Liver (tissue), 9 donors: ENCODE data around the gene SYNDIG1. TPM values are rescaled to one million over a fixed set of nuclear protein-coding genes. Genes with fewer than 3 reads are reported as not detected.

Source experiments
- DNase-seq: peaks from one replicate; pipeline ENCODE4 v3.0.0-alpha.2; 2017; ENCODE audit warnings: low spot score
- H3K27ac ChIP-seq, 2 donors: one replicate each; pipeline ENCODE4 v1.7.0; 2013; ENCODE audit warnings: inconsistent platforms in 2 of 2, low read length in 2 of 2, control low read depth in 1 of 2, low read depth in 1 of 2, mild to moderate bottlenecking in 1 of 2
- H3K27me3 ChIP-seq, 4 donors: one replicate each; pipeline versions ENCODE4 v1.6.1 to v1.7.0; 2013; ENCODE audit warnings: low read length in 3 of 4, inconsistent platforms in 1 of 4, mild to moderate bottlenecking in 1 of 4, moderate library complexity in 1 of 4; ENCODE audit not compliant: control insufficient read depth in 4 of 4, insufficient read depth in 4 of 4
- H3K36me3 ChIP-seq, 4 donors: one replicate each; pipeline versions ENCODE4 v1.6.1 to v1.7.0; 2013; ENCODE audit warnings: low read length in 3 of 4, mild to moderate bottlenecking in 3 of 4, low read depth in 1 of 4, moderate library complexity in 1 of 4; ENCODE audit not compliant: control insufficient read depth in 4 of 4, insufficient read depth in 3 of 4
- H3K4me1 ChIP-seq, 4 donors: one replicate each; pipeline versions ENCODE4 v1.6.1 to v1.7.0; 2013; ENCODE audit warnings: low read length in 3 of 4, mild to moderate bottlenecking in 3 of 4, moderate library complexity in 1 of 4; ENCODE audit not compliant: control insufficient read depth in 4 of 4, insufficient read depth in 4 of 4
- H3K4me3 ChIP-seq, 3 donors: one replicate each; pipeline versions ENCODE4 v1.6.1 to v1.7.0; 2013; ENCODE audit warnings: low read length in 3 of 3, control low read depth in 1 of 3, low read depth in 1 of 3, mild to moderate bottlenecking in 1 of 3
- H3K9ac ChIP-seq, 2 donors: one replicate each; pipeline ENCODE4 v1.7.0; 2013; ENCODE audit warnings: low read length in 2 of 2, mild to moderate bottlenecking in 2 of 2, moderate library complexity in 2 of 2, control low read depth in 1 of 2, low read depth in 1 of 2
- H3K9me3 ChIP-seq, 4 donors: one replicate each; pipeline versions ENCODE4 v1.6.1 to v1.7.0; 2013; ENCODE audit warnings: low read length in 3 of 4; ENCODE audit not compliant: control insufficient read depth in 4 of 4
- GABPA ChIP-seq, 2 donors: IDR thresholded peaks in 1 of 2; conservative IDR thresholded peaks in 1 of 2; 2 replicates each; pipeline ENCODE4 v1.6.1; 2016; ENCODE audit warnings: antibody characterized with exemption in 2 of 2, mild to moderate bottlenecking in 1 of 2, moderate library complexity in 1 of 2
- HNF4A ChIP-seq, 2 donors: conservative IDR thresholded peaks; 2 replicates each; pipeline ENCODE4 v1.6.1; 2016; ENCODE audit warnings: antibody characterized with exemption in 2 of 2, mild to moderate bottlenecking in 2 of 2
- HNF4G ChIP-seq: IDR thresholded peaks from 2 replicates; pipeline ENCODE4 v1.6.1; 2016; ENCODE audit warnings: antibody characterized with exemption
- MAX ChIP-seq: IDR thresholded peaks from 2 replicates; pipeline ENCODE4 v1.6.1; 2016; ENCODE audit warnings: antibody characterized with exemption
- RAD21 ChIP-seq, 2 donors: IDR thresholded peaks; 2 replicates each; pipeline ENCODE4 v1.6.1; 2016; ENCODE audit warnings: antibody characterized with exemption in 2 of 2, mild to moderate bottlenecking in 2 of 2
- REST ChIP-seq: IDR thresholded peaks from 2 replicates; pipeline ENCODE4 v1.6.1; 2016; ENCODE audit warnings: antibody characterized with exemption, mild to moderate bottlenecking
- RXRA ChIP-seq, 2 donors: IDR thresholded peaks; 2 replicates each; pipeline ENCODE4 v1.6.1; 2017 to 2018; ENCODE audit warnings: antibody characterized with exemption in 2 of 2, mild to moderate bottlenecking in 1 of 2
- SP1 ChIP-seq: IDR thresholded peaks from 2 replicates; pipeline ENCODE4 v1.6.1; 2018; ENCODE audit warnings: antibody characterized with exemption, mild to moderate bottlenecking
- TAF1 ChIP-seq: conservative IDR thresholded peaks from 2 replicates; pipeline ENCODE4 v1.6.1; 2016; ENCODE audit warnings: antibody characterized with exemption, mild to moderate bottlenecking
- YY1 ChIP-seq: IDR thresholded peaks from 2 replicates; pipeline ENCODE4 v1.6.1; 2016; ENCODE audit warnings: antibody characterized with exemption, mild to moderate bottlenecking
- WGBS: extraction: QIAGEN DNeasy Blood & Tissue Kit; methylation state at CpG from one replicate; pipeline ENCODE4 v1.1.7; 2013; 5-methylcytosine and 5-hydroxymethylcytosine counted together
- polyA plus RNA-seq, 2 donors: library from polyadenylated mRNA; stranded (reverse) in 1 of 2; unstranded in 1 of 2; fragments of 200-250 nt in 1 of 2; fragments of >200 nt in 1 of 2; fragmentation: Nextera tagmentation in 1 of 2; extraction: Ambion mirVana in 1 of 2; gene quantifications; one replicate each; pipeline versions ENCODE4 v1.2.1 to v1.2.3, GENCODE V29; 2013 to 2015
- total RNA-seq, 2 donors: library from RNA; depleted of rRNA; stranded (reverse); fragments of >200 nt; gene quantifications; one replicate each; pipeline ENCODE4 v1.2.3, GENCODE V29; 2014
- TF ChIP-seq, protein P1 (sequence below): IDR thresholded peaks from 2 replicates; pipeline ENCODE4 v1.6.1; 2016; ENCODE audit warnings: antibody characterized with exemption
- donor health status: healthy.
- donor health status: healthy.
- donor health status: healthy.
- donor health status: healthy.
- donor health status: healthy.

Gene SYNDIG1
- total and polyA plus RNA-seq, 4 donors, result 0.05 to 0.08 TPM; not detected in 2

DNA sequence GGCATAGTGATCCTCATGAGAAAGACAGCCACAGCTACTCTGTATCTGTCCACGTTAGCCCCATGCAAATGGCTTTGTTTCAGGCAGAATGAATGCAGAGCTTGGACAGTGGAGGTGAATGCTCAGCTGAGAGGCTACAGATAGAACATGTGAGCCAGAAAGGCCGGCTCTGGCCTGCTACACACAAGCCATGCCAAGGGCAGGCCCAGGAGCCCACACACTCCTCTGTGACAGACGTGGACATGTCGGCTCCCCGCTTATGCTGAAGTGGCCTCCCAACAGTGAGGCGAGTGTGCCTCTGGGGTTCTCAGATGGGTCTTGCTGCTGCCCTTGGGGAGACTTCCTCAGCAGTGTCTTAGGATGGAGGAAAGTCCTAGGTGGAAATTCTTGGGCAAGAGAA is 159.6 kb downstream of the SYNDIG1 start:
- TF ChIP-seq TAF1, result no peak
- no peak for TF ChIP-seq SP1
- TF ChIP-seq HNF4A (conservative IDR thresholded peaks at IDR 0.05), result no peak
- TF ChIP-seq, protein P1, sequence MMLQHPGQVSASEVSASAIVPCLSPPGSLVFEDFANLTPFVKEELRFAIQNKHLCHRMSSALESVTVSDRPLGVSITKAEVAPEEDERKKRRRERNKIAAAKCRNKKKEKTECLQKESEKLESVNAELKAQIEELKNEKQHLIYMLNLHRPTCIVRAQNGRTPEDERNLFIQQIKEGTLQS, result no peak
- no peak for TF ChIP-seq YY1
- TF ChIP-seq RAD21 (IDR thresholded peaks at IDR 0.05), result no peak
- TF ChIP-seq HNF4G, result no peak
- 93% methylated on average over 6 of the region's 6 CpGs for WGBS
- no peaks in the 10 kb centered on the region for H3K4me1 ChIP-seq

DNA sequence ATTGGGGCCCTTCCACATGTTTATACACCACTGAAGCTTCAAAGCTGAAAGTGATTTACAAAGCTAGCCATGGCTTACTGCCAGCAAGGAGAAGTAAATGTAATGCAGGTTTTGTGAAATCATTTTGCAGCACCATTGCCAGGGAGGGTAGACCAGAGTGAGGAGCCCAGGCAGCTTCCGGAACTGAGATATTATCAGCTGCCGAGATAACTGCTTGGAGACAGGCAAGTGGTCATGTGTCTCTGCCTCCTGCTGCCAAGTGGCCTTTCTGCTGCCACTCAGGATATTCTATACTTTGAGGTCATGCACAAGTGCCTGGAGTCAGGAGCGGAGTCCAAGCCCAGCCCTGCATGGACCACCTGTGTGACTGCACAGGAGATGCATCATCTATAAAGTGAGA is 160.2 kb downstream of the SYNDIG1 start:
- no peak for DNase-seq
- WGBS, result 80% methylated on average over 3 of the region's 3 CpGs
- H3K27me3 ChIP-seq, result peaks cover 0 to 3% (median 0%) of the 10 kb centered on the region in 4 donors
- no peaks in the 10 kb centered on the region for H3K9me3 ChIP-seq
- H3K4me1 ChIP-seq, result no peaks in the 10 kb centered on the region
- no peak overlapping the region for H3K9ac ChIP-seq
- TF ChIP-seq GABPA (IDR thresholded peaks at IDR 0.05 in 1 of 2, conservative IDR thresholded peaks at IDR 0.05 in 1 of 2) (no peak), YY1 (no peak), TAF1 (no peak), MAX (no peak)
- H3K36me3 ChIP-seq, result no peaks in the 10 kb centered on the region
- H3K27ac ChIP-seq, result no peak overlapping the region
- no peak overlapping the region for H3K4me3 ChIP-seq

More for the DNA sequence above, 159.6 kb downstream of the SYNDIG1 start:
- Histone ChIP-seq H3K27ac (no peak overlapping the region), H3K36me3 (no peaks in the 10 kb centered on the region), H3K27me3 (peaks cover 0 to 3% (median 0%) of the 10 kb centered on the region in 4 donors), H3K9ac (no peak overlapping the region), H3K9me3 (no peaks in the 10 kb centered on the region), H3K4me3 (no peak overlapping the region)
- no peak for DNase-seq

- H3K36me3 ChIP-seq, result no peaks in the 10 kb centered on the region
- H3K27me3 ChIP-seq, result peaks cover 0 to 3% (median 0%) of the 10 kb centered on the region in 4 donors
- 88% methylated on average over 6 of the region's 6 CpGs for WGBS
- no peaks in the 10 kb centered on the region for H3K4me1 ChIP-seq
- no peak overlapping the region for H3K27ac ChIP-seq
- no peak for DNase-seq
- H3K9ac ChIP-seq, result no peak overlapping the region
- H3K9me3 ChIP-seq, result no peaks in the 10 kb centered on the region
- TF ChIP-seq YY1 (no peak), GABPA (IDR thresholded peaks at IDR 0.05 in 1 of 2, conservative IDR thresholded peaks at IDR 0.05 in 1 of 2) (no peak), HNF4A (conservative IDR thresholded peaks at IDR 0.05) (no peak), HNF4G (no peak), REST (no peak), RXRA (IDR thresholded peaks at IDR 0.05) (no peak)
- no peak overlapping the region for H3K4me3 ChIP-seq
These were observed 161.2 kb downstream of the SYNDIG1 start for GRCh38 chr20:24630486-24631172.
